ENCODE measurements around the gene GABBR2. TPM values are rescaled to one million over a fixed set of nuclear protein-coding genes. Genes with fewer than 3 reads are reported as not detected.

The GABBR2 gene
- total and polyA plus RNA-seq, 2 of the 8 experiments (the other 6 are each of a cell fraction or from before 2014, with no cell fraction given) = 0.50 to 1.2 TPM

DNA sequence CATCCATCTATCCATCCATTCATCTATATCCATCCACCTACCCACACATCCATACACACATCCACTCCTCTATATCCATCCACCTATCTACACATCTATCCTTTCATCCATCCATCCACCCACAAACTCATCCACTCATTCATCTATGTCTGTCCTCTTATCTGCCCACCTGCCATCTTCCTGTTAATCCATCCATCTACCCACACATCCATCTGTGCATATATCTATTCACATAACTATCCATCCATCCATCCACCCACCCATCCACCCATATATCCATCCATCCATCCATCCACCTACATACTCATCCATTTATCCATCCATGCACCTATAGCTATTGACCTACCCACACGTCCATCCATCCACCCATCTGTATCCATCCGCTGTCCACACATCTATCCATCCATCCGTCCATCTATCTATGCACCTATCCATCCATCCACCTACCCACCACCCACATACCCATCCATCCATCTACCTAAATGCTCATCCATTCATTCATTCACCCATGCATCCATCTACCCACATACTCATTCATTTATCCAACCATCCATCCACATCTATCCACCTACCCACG lies 271.2 kb downstream of the GABBR2 start:
- Histone ChIP-seq H2BK20ac (ENCODE audit: low read length) (no peak overlapping the region), H3K27ac (ENCODE audit: low read depth, low read length) (no peak overlapping the region), H3K9me3 (ENCODE audit: insufficient read depth in 2 of 2, low read depth in 1 of 2, low read length in 1 of 2) (no peaks in the 10 kb centered on the region), H3K18ac (ENCODE audit: extremely low read depth, low read length) (no peak overlapping the region), H3K4me2 (ENCODE audit: insufficient read depth in 1 of 2, low read depth in 2 of 2, low read length in 2 of 2) (no peak overlapping the region), H3K79me2 (ENCODE audit: control insufficient read depth in 1 of 2, insufficient read depth in 2 of 2, low read length in 2 of 2) (no peaks in the 10 kb centered on the region), H2AK5ac (ENCODE audit: low read depth, low read length) (no peak overlapping the region), H3K79me1 (ENCODE audit: low read depth, low read length) (no peaks in the 10 kb centered on the region), H4K20me1 (replicated peaks in 1 of 2; ENCODE audit: control insufficient read depth in 1 of 2, insufficient read depth in 2 of 2, low read length in 2 of 2) (peaks cover 0 to 6% of the 10 kb centered on the region in 2 experiments), H4K91ac (replicated peaks; ENCODE audit: insufficient read length, low read length) (no peak overlapping the region), H4K5ac (ENCODE audit: insufficient read length, low read depth, low read length) (no peak overlapping the region), H4K8ac (ENCODE audit: extremely low read depth, insufficient read depth, low read length) (no peak overlapping the region), H2AFZ (ENCODE audit: low read length) (no peak overlapping the region), H3K4ac (replicated peaks; ENCODE audit: insufficient read length, low read depth, low read length) (no peak overlapping the region), H3K14ac (ENCODE audit: insufficient read length) (no peak overlapping the region), H3K4me1 (replicated peaks in 1 of 4; ENCODE audit: control insufficient read depth in 3 of 4, insufficient read depth in 4 of 4, low read length in 3 of 4) (no peaks in the 10 kb centered on the region), H3K4me3 (ENCODE audit: extremely low read depth in 1 of 4, insufficient read depth in 2 of 4, low read depth in 3 of 4, low read length in 4 of 4) (no peak overlapping the region), H3K23me2 (ENCODE audit: low read depth, low read length) (peaks cover 11% of the 10 kb centered on the region; the same call in 1 of the 2 replicates), H2BK12ac (ENCODE audit: low read depth, low read length) (no peak overlapping the region), H3K23ac (ENCODE audit: insufficient read length) (no peak overlapping the region), H3K9ac (replicated peaks in 1 of 4; ENCODE audit: extremely low read depth in 1 of 4, low read depth in 3 of 4, low read length in 3 of 4) (no peak overlapping the region), H3K56ac (replicated peaks; ENCODE audit: insufficient read length, low read depth, low read length) (peak overlapping the region; percentile 34), H3K36me3 (ENCODE audit: control insufficient read depth in 2 of 4, insufficient read depth in 4 of 4, low read length in 3 of 4) (no peaks in the 10 kb centered on the region), H2BK5ac (ENCODE audit: low read depth, low read length) (no peak overlapping the region), H2BK15ac (ENCODE audit: low read length) (no peak overlapping the region), H3K27me3 (replicated peaks in 1 of 4; ENCODE audit: control insufficient read depth in 3 of 4, extremely low read depth in 1 of 4, insufficient read depth in 3 of 4, low read length in 3 of 4) (no peaks in the 10 kb centered on the region), H2BK120ac (replicated peaks; ENCODE audit: low read depth, low read length) (no peak overlapping the region)
- POLR2A ChIA-PET (ENCODE audit: partially characterized antibody) = no interaction called here
- CTCF ChIA-PET (ENCODE audit: partially characterized antibody) = no interaction called here
- WGBS, 2 experiments (ENCODE audit: extremely low coverage in 1 of 2, insufficient coverage in 1 of 2, insufficient read length in 1 of 2, insufficient replicate concordance in 2 of 2, low coverage in 1 of 2, low lambda C conversion rate in 2 of 2, missing lambda C conversion rate in 1 of 2) = 80 to 100% methylated on average over 1 to 4 of the region's 4 CpGs
- TF ChIP-seq RNF2 (IDR thresholded peaks at IDR 0.05; ENCODE audit: borderline replicate concordance, low read depth, low read length, missing control alignments, poor library complexity, severe bottlenecking) (no peak), KDM4A (IDR thresholded peaks at IDR 0.05; ENCODE audit: low read depth, low read length, severe bottlenecking) (no peak), NRF1 (IDR thresholded peaks at IDR 0.05; ENCODE audit: low read depth, low read length) (no peak), RFX5 (IDR thresholded peaks at IDR 0.05; ENCODE audit: borderline replicate concordance, low read depth, low read length) (no peak), CBX8 (IDR thresholded peaks at IDR 0.05; ENCODE audit: borderline replicate concordance, low read depth, low read length) (no peak), ATF3 (IDR thresholded peaks at IDR 0.05; ENCODE audit: insufficient read depth, low read depth, low read length) (no peak), EZH2 (IDR thresholded peaks at IDR 0.05; ENCODE audit: low read depth, low read length, severe bottlenecking) (no peak), YY1 (IDR thresholded peaks at IDR 0.05; ENCODE audit: low read depth, low read length) (no peak), CEBPB (IDR thresholded peaks at IDR 0.05; ENCODE audit: low read depth, low read length) (no peak), SRF (IDR thresholded peaks at IDR 0.05; ENCODE audit: low read depth, low read length) (no peak)
- DNase-seq (ENCODE audit: low read depth in 1 of 2, low spot score in 2 of 2) = no peak
- no peak for FAIRE-seq

Data from H1 (cell line).